ENCODE results near the gene OLIG2. TPM values are rescaled to one million over a fixed set of nuclear protein-coding genes. Genes with fewer than 3 reads are reported as not detected.

Gene OLIG2
- total RNA-seq, 1 donor from 2014 or later, result 0.72 TPM

GRCh38 chr21:33013626-33014025 is 12.1 kb upstream of the OLIG2 start:
- DNase-seq (ENCODE audit: low spot score, unreplicated experiment), result no peak
- H3K36me3 Mint-ChIP-seq (ENCODE audit: insufficient read depth), result no peaks in the 10 kb centered on the region
- H3K4me3 Mint-ChIP-seq (ENCODE audit: low read depth), result no peak overlapping the region
- H3K27ac Mint-ChIP-seq, result no peak overlapping the region
- H3K4me1 Mint-ChIP-seq (ENCODE audit: low read depth), result no peaks in the 10 kb centered on the region
- no peak for TF ChIP-seq CTCF (IDR thresholded peaks at IDR 0.05; ENCODE audit: unreplicated experiment)
- H3K9me3 Mint-ChIP-seq (ENCODE audit: low read depth), result peaks cover 2% of the 10 kb centered on the region
- peaks cover 53% of the 10 kb centered on the region for H3K27me3 Mint-ChIP-seq

- Mint-ChIP-seq H3K4me1 (ENCODE audit: low read depth) (no peaks in the 10 kb centered on the region), H3K27ac (no peak overlapping the region), H3K9me3 (ENCODE audit: low read depth) (peaks cover 2% of the 10 kb centered on the region), H3K4me3 (ENCODE audit: low read depth) (no peak overlapping the region), H3K36me3 (ENCODE audit: insufficient read depth) (no peaks in the 10 kb centered on the region), H3K27me3 (peaks cover 61% of the 10 kb centered on the region)
- DNase-seq (ENCODE audit: low spot score, unreplicated experiment), result no peak
- no peak for TF ChIP-seq CTCF (IDR thresholded peaks at IDR 0.05; ENCODE audit: unreplicated experiment)
These were observed 11.4 kb upstream of the OLIG2 start for GRCh38 chr21:33014331-33014730.

- H3K9me3 Mint-ChIP-seq (ENCODE audit: low read depth), result peaks cover 2% of the 10 kb centered on the region
- TF ChIP-seq CTCF (IDR thresholded peaks at IDR 0.05; ENCODE audit: unreplicated experiment), result no peak
- no peaks in the 10 kb centered on the region for H3K4me1 Mint-ChIP-seq (ENCODE audit: low read depth)
- no peak for DNase-seq (ENCODE audit: low spot score, unreplicated experiment)
- no peak overlapping the region for H3K4me3 Mint-ChIP-seq (ENCODE audit: low read depth)
- peaks cover 65% of the 10 kb centered on the region for H3K27me3 Mint-ChIP-seq
- H3K36me3 Mint-ChIP-seq (ENCODE audit: insufficient read depth), result no peaks in the 10 kb centered on the region
- no peak overlapping the region for H3K27ac Mint-ChIP-seq
These were observed 10.6 kb upstream of the OLIG2 start for GRCh38 chr21:33015096-33015495.

- TF ChIP-seq CTCF (IDR thresholded peaks at IDR 0.05; ENCODE audit: unreplicated experiment), result no peak
- H3K4me1 Mint-ChIP-seq (ENCODE audit: low read depth), result peaks cover 3% of the 10 kb centered on the region
- peaks cover 71% of the 10 kb centered on the region for H3K27me3 Mint-ChIP-seq
- H3K4me3 Mint-ChIP-seq (ENCODE audit: low read depth), result no peak overlapping the region
- H3K9me3 Mint-ChIP-seq (ENCODE audit: low read depth), result peaks cover 2% of the 10 kb centered on the region
- no peak for DNase-seq (ENCODE audit: low spot score, unreplicated experiment)
- no peak overlapping the region for H3K27ac Mint-ChIP-seq
- H3K36me3 Mint-ChIP-seq (ENCODE audit: insufficient read depth), result no peaks in the 10 kb centered on the region
These were observed 10.0 kb upstream of the OLIG2 start for GRCh38 chr21:33015756-33016155.

- no peaks in the 10 kb centered on the region for H3K36me3 Mint-ChIP-seq (ENCODE audit: insufficient read depth)
- no peak for TF ChIP-seq CTCF (IDR thresholded peaks at IDR 0.05; ENCODE audit: unreplicated experiment)
- peaks cover 5% of the 10 kb centered on the region for H3K4me1 Mint-ChIP-seq (ENCODE audit: low read depth)
- H3K9me3 Mint-ChIP-seq (ENCODE audit: low read depth), result no peaks in the 10 kb centered on the region
- DNase-seq (ENCODE audit: low spot score, unreplicated experiment), result no peak
- H3K27me3 Mint-ChIP-seq, result peaks cover 88% of the 10 kb centered on the region
- H3K4me3 Mint-ChIP-seq (ENCODE audit: low read depth), result peak overlapping the region; percentile 43
- H3K27ac Mint-ChIP-seq, result no peak overlapping the region
These were observed 6.8 kb upstream of the OLIG2 start for GRCh38 chr21:33018707-33019465.

Data from progenitor cell of endocrine pancreas (in vitro differentiated cells).